H9 (cell line): ENCODE data around the gene RBFOX1. TPM values are rescaled to one million over a fixed set of nuclear protein-coding genes. Genes with fewer than 3 reads are reported as not detected.

Experiments used
- DNase-seq: peaks from one replicate; pipeline ENCODE4 v3.0.0-alpha.2; 2017
- H2AFZ ChIP-seq: one replicate; pipeline ENCODE4 v1.6.1; 2013; ENCODE audit warnings: mild to moderate bottlenecking, low read length, control low read depth, moderate library complexity
- H2AK5ac ChIP-seq: 2 replicates; pipeline ENCODE4 v1.6.1; 2013; ENCODE audit warnings: low read length, control low read depth, mixed read lengths; ENCODE audit not compliant: insufficient read length
- H2BK120ac ChIP-seq: one replicate; pipeline ENCODE4 v1.6.1; 2013; ENCODE audit warnings: low read depth, mild to moderate bottlenecking, low read length, control low read depth, inconsistent platforms; ENCODE audit not compliant: poor library complexity, severe bottlenecking
- H2BK12ac ChIP-seq: 2 replicates; pipeline ENCODE4 v1.6.1; 2013; ENCODE audit warnings: low read length, control low read depth, mixed read lengths, low read depth; ENCODE audit not compliant: insufficient read length
- H2BK15ac ChIP-seq: 2 replicates; pipeline ENCODE4 v1.6.1; 2013; ENCODE audit warnings: low read depth, low read length, control low read depth
- H2BK20ac ChIP-seq: one replicate; pipeline ENCODE4 v1.6.1; 2013; ENCODE audit warnings: low read depth, mild to moderate bottlenecking, low read length, control low read depth, inconsistent platforms; ENCODE audit not compliant: poor library complexity, severe bottlenecking
- H2BK5ac ChIP-seq: 2 replicates; pipeline ENCODE4 v1.6.1; 2013; ENCODE audit warnings: low read length, control low read depth, mixed read lengths; ENCODE audit not compliant: insufficient read length
- H3K14ac ChIP-seq: 2 replicates; pipeline ENCODE4 v1.6.1; 2013; ENCODE audit warnings: low read length, control low read depth; ENCODE audit not compliant: insufficient read depth
- H3K18ac ChIP-seq: 2 replicates; pipeline ENCODE4 v1.6.1; 2013; ENCODE audit warnings: low read depth, mild to moderate bottlenecking, mixed read lengths, low read length, control low read depth; ENCODE audit not compliant: insufficient read length
- H3K23ac ChIP-seq: 2 replicates; pipeline ENCODE4 v1.6.1; 2013; ENCODE audit warnings: low read length, control low read depth, mixed read lengths, low read depth; ENCODE audit not compliant: insufficient read length
- H3K23me2 ChIP-seq: 2 replicates; pipeline ENCODE4 v1.6.1; 2013; ENCODE audit warnings: low read depth, mild to moderate bottlenecking, mixed read lengths, low read length, control low read depth; ENCODE audit not compliant: insufficient read length, poor library complexity, severe bottlenecking
- H3K27ac ChIP-seq: 2 replicates; pipeline ENCODE4 v1.5.1; 2013; ENCODE audit warnings: low read length, control low read depth, mixed read lengths, low read depth; ENCODE audit not compliant: insufficient read length
- H3K27me3 ChIP-seq: 2 replicates; pipeline ENCODE4 v1.6.1; 2013; ENCODE audit warnings: low read length, control low read depth, inconsistent platforms; ENCODE audit not compliant: insufficient read depth
- H3K4ac ChIP-seq: 2 replicates; pipeline ENCODE4 v1.6.1; 2013; ENCODE audit warnings: low read depth, mild to moderate bottlenecking, control low read depth, inconsistent platforms, low read length, moderate library complexity
- H3K4me1 ChIP-seq: 2 replicates; pipeline ENCODE4 v1.6.1; 2013; ENCODE audit warnings: low read length, control low read depth, inconsistent platforms; ENCODE audit not compliant: insufficient read depth
- H3K4me2 ChIP-seq: 2 replicates; pipeline ENCODE4 v1.6.1; 2013; ENCODE audit warnings: low read length, control low read depth, mixed read lengths; ENCODE audit not compliant: insufficient read length, insufficient read depth
- H3K56ac ChIP-seq: 2 replicates; pipeline ENCODE4 v1.6.1; 2013; ENCODE audit warnings: low read depth, mild to moderate bottlenecking, mixed read lengths, low read length, control low read depth; ENCODE audit not compliant: insufficient read length
- H3K79me1 ChIP-seq: 2 replicates; pipeline ENCODE4 v1.6.1; 2013; ENCODE audit warnings: low read depth, mild to moderate bottlenecking, moderate library complexity, low read length, control low read depth, inconsistent platforms; ENCODE audit not compliant: insufficient read depth, poor library complexity, severe bottlenecking
- H3K79me2 ChIP-seq: 2 replicates; pipeline ENCODE4 v1.6.1; 2013; ENCODE audit warnings: low read length, control low read depth, inconsistent platforms; ENCODE audit not compliant: insufficient read depth
- H3K9ac ChIP-seq: 2 replicates; pipeline ENCODE4 v1.6.1; 2013; ENCODE audit warnings: low read length, control low read depth, mixed read lengths; ENCODE audit not compliant: insufficient read length; ENCODE audit errors: extremely low read depth
- H3K9me3 ChIP-seq: one replicate; pipeline ENCODE4 v1.6.1; 2013; ENCODE audit warnings: low read depth, low read length, inconsistent platforms; ENCODE audit not compliant: control insufficient read depth
- H3T11ph ChIP-seq: one replicate; pipeline ENCODE4 v1.6.1; 2013; ENCODE audit warnings: mild to moderate bottlenecking, low read length, control low read depth, inconsistent platforms
- H4K20me1 ChIP-seq: one replicate; pipeline ENCODE4 v1.6.1; 2013; ENCODE audit not compliant: control insufficient read depth, insufficient read length, insufficient read depth
- H4K5ac ChIP-seq: 2 replicates; pipeline ENCODE4 v1.6.1; 2013; ENCODE audit warnings: low read depth, mild to moderate bottlenecking, mixed read lengths, low read length, control low read depth; ENCODE audit not compliant: insufficient read length
- H4K8ac ChIP-seq: replicated peaks from 2 replicates; pipeline ENCODE4 v1.6.1; 2013; ENCODE audit warnings: low read length, control low read depth, mixed read lengths, low read depth; ENCODE audit not compliant: insufficient read length
- H4K91ac ChIP-seq: 2 replicates; pipeline ENCODE4 v1.6.1; 2013; ENCODE audit warnings: low read depth, mild to moderate bottlenecking, moderate library complexity, mixed read lengths, low read length, control low read depth; ENCODE audit not compliant: insufficient read length
- H3K27ac Mint-ChIP-seq, 3 experiments: 2 replicates in 2 of 3; 3 replicates in 1 of 3; pipeline ENCODE4 v1.8.0; 2020 to 2021; ENCODE audit warnings: mixed read lengths in 3 of 3, mild to moderate bottlenecking in 1 of 3, moderate library complexity in 1 of 3
- H3K27me3 Mint-ChIP-seq: 2 replicates; pipeline ENCODE4 v1.8.0; 2021; ENCODE audit warnings: low read depth, mild to moderate bottlenecking, moderate library complexity, mixed read lengths
- H3K36me3 Mint-ChIP-seq, 3 experiments: 2 replicates in 2 of 3; 3 replicates in 1 of 3; pipeline ENCODE4 v1.8.0; 2020 to 2021; ENCODE audit warnings: low read depth in 3 of 3, mixed read lengths in 3 of 3; ENCODE audit not compliant: insufficient read depth in 1 of 3
- H3K4me1 Mint-ChIP-seq, 2 experiments: 2 replicates each; pipeline ENCODE4 v1.8.0; 2020; ENCODE audit warnings: mixed read lengths in 2 of 2
- H3K4me3 Mint-ChIP-seq, 2 experiments: 2 replicates in 1 of 2; 3 replicates in 1 of 2; pipeline ENCODE4 v1.8.0; 2020 to 2021; ENCODE audit warnings: mild to moderate bottlenecking in 2 of 2, mixed read lengths in 2 of 2, moderate library complexity in 1 of 2
- H3K9me3 Mint-ChIP-seq, 2 experiments: 2 replicates in 1 of 2; 3 replicates in 1 of 2; pipeline ENCODE4 v1.8.0; 2020; ENCODE audit warnings: mild to moderate bottlenecking in 2 of 2, mixed read lengths in 2 of 2, moderate library complexity in 1 of 2
- WGBS: extraction: QIAGEN DNeasy Blood & Tissue Kit; methylation state at CpG from one replicate; pipeline ENCODE4 v1.1.7; 2013; ENCODE audit warnings: missing lambda C conversion rate, low lambda C conversion rate, mixed read lengths; ENCODE audit not compliant: insufficient read length; ENCODE audit errors: extremely low coverage; 5-methylcytosine and 5-hydroxymethylcytosine counted together
- total RNA-seq: library from RNA; stranded (reverse); gene quantifications from 2 replicates; pipeline ENCODE4 v1.2.1, GENCODE V29; 2021
- TF ChIP-seq, protein P1 (sequence below): fragments of 200-600 bp; sonication (generic); conservative IDR thresholded peaks from 3 replicates; pipeline ENCODE4 v1.8.0; 2021; ENCODE audit warnings: antibody characterized with exemption, mild to moderate bottlenecking

Gene RBFOX1
- total RNA-seq, 1 experiment from 2014 or later: 2.0 TPM

DNA sequence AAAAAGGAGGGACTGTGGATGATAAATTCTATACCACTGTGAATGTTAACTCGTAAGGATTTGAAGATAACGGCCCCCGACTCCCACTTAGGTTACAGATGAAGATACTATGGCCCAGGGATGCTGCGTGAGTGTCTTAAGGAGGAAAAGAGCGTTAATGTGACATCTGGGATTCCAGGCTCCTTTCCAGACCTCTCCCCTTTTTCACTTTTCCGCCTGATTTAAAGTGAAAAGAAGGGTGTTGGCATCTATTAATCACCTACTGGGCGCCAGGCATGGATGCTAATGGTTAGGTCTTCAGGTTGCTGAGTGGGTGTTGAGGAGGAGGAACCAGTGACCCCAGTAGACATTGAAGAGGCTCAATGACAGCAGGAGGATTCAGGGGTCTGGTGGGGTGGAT is 117.8 kb downstream of the RBFOX1 start:
- peaks cover 0 to 3% (median 3%) of the 10 kb centered on the region in 3 experiments; a peak in 2 of 7 replicates for H3K36me3 Mint-ChIP-seq

More for the DNA sequence above, 117.8 kb downstream of the RBFOX1 start:
- Histone ChIP-seq H3K9ac (no peak overlapping the region), H3K56ac (no peak overlapping the region), H2BK15ac (no peak overlapping the region), H4K91ac (no peak overlapping the region), H4K8ac (no peak overlapping the region), H3K23ac (no peak overlapping the region), H2BK120ac (no peak overlapping the region), H2AFZ (no peak overlapping the region), H4K5ac (no peak overlapping the region), H3K4me1 (peaks cover 3% of the 10 kb centered on the region; the same call in 1 of the 2 replicates), H3K79me2 (no peaks in the 10 kb centered on the region), H3K23me2 (no peaks in the 10 kb centered on the region), H3K18ac (no peak overlapping the region), H3K27me3 (no peaks in the 10 kb centered on the region), H2BK20ac (no peak overlapping the region), H3K4me2 (no peak overlapping the region), H3K9me3 (no peaks in the 10 kb centered on the region), H3K79me1 (no peaks in the 10 kb centered on the region), H3K27ac (no peak overlapping the region), H3T11ph (no peak overlapping the region), H3K4ac (no peak overlapping the region), H2AK5ac (no peak overlapping the region), H2BK12ac (no peak overlapping the region), H2BK5ac (no peak overlapping the region), H4K20me1 (no peaks in the 10 kb centered on the region), H3K14ac (no peak overlapping the region)
- TF ChIP-seq, protein P1, sequence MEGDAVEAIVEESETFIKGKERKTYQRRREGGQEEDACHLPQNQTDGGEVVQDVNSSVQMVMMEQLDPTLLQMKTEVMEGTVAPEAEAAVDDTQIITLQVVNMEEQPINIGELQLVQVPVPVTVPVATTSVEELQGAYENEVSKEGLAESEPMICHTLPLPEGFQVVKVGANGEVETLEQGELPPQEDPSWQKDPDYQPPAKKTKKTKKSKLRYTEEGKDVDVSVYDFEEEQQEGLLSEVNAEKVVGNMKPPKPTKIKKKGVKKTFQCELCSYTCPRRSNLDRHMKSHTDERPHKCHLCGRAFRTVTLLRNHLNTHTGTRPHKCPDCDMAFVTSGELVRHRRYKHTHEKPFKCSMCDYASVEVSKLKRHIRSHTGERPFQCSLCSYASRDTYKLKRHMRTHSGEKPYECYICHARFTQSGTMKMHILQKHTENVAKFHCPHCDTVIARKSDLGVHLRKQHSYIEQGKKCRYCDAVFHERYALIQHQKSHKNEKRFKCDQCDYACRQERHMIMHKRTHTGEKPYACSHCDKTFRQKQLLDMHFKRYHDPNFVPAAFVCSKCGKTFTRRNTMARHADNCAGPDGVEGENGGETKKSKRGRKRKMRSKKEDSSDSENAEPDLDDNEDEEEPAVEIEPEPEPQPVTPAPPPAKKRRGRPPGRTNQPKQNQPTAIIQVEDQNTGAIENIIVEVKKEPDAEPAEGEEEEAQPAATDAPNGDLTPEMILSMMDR: no peak
- Mint-ChIP-seq H3K4me1 (peaks cover 21 to 24% of the 10 kb centered on the region in 2 experiments), H3K9me3 (peaks cover 0 to 2% of the 10 kb centered on the region in 2 experiments; a peak in 2 of 5 replicates), H3K27ac (no peak overlapping the region; a peak in 1 of 7 replicates), H3K27me3 (no peaks in the 10 kb centered on the region), H3K4me3 (no peak overlapping the region)
- DNase-seq: no peak
- WGBS: no CpG with 5 or more reads among the region's 7 CpGs
